ENCODE data around the gene RAB10.

DNA sequence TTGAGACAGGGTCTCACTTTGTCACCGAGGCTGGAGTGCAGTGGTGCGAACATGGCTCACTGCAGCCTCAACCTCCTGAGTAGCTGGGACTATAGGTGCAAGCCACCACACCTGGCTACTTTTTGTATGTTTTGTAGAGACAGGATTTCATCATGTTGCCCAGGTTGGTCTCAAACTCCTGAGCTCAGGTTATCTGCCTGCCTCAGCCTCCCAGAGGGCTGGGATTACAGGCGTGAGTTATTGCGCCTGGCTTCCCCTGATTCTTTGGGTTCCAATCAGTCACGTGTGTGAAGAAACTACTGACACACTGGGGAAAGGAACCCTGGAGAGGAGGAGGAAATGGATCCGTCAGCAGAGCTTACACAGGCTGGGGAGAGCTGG lies 22.3 kb upstream of the RAB10 start:
- TF ChIP-seq, protein P1, sequence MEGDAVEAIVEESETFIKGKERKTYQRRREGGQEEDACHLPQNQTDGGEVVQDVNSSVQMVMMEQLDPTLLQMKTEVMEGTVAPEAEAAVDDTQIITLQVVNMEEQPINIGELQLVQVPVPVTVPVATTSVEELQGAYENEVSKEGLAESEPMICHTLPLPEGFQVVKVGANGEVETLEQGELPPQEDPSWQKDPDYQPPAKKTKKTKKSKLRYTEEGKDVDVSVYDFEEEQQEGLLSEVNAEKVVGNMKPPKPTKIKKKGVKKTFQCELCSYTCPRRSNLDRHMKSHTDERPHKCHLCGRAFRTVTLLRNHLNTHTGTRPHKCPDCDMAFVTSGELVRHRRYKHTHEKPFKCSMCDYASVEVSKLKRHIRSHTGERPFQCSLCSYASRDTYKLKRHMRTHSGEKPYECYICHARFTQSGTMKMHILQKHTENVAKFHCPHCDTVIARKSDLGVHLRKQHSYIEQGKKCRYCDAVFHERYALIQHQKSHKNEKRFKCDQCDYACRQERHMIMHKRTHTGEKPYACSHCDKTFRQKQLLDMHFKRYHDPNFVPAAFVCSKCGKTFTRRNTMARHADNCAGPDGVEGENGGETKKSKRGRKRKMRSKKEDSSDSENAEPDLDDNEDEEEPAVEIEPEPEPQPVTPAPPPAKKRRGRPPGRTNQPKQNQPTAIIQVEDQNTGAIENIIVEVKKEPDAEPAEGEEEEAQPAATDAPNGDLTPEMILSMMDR (IDR thresholded peaks at IDR 0.05) = no peak
- TF ChIP-seq POLR2A (IDR thresholded peaks at IDR 0.05) = no peak

Data from Peyer's patch (tissue), 4 donors.